GM10266 (cell line): ENCODE data around the gene SLC25A5.
"Not testable (repeated sequence)": the region's sequence is repeated elsewhere in the genome, so short reads cannot be mapped to it uniquely, and the experiment has no call there.

ENCODE experiments used
- DNase-seq: peaks from one replicate; pipeline ENCODE4 v3.0.0; 2012; ENCODE audit errors: extremely low spot score
- TF ChIP-seq, protein P1 (sequence below): IDR thresholded peaks from 2 replicates; pipeline ENCODE4 v1.5.1; 2012; ENCODE audit warnings: mild to moderate bottlenecking, low read depth; ENCODE audit not compliant: control insufficient read depth, insufficient read depth; ENCODE audit errors: missing control alignments

SLC25A5 gene

DNA sequence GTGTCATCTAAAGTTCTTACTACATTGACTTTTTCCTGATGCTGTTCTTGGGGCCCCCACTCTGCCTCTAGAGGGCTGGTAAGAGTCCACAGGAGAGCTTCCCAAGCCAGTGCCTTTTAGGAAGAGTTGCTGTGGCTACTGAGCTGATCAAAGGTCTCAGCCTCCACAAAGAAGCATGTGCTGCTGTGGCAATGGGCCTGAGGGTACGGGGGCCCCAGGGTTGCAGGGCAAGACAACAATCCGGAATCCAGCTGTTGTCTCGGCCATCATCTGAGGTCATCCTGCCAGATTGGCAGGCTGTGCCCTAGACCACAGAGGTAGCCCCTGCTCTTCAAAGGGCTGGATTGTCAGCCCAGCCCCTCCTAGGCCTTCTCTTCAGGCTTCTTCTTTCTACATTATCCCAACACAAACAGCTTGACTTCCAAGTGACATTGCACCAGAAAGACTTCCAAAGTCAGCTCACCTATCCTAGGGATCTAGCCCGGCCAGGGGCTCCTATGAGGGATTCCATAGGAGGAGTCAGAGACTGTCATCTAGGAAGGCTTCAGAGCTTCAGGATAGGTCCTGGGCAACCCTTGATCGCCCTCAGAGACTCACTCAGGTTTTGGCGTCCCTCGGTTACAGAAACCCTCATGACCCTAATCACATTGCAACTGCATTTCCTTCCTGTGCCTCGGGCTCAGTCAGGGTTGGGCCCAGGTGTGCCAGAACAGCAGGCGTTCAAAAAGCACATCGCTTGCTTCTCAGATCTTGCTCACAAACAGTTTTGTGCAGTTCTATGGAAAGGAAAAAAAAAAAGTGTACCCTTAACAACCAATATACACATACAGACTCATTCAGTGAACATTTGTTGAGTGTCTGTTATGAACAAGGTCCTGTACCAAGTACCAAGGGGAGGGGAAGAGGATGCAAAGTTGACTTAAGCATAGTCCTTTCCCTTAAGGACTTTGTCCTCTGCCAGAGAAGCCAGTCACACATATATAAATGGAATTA is 27.8 kb downstream of the SLC25A5 start:
- no peak for DNase-seq

GRCh38 chrX:119497185-119497584 is 28.9 kb downstream of the SLC25A5 start:
- DNase-seq: no peak
- TF ChIP-seq, protein P1, sequence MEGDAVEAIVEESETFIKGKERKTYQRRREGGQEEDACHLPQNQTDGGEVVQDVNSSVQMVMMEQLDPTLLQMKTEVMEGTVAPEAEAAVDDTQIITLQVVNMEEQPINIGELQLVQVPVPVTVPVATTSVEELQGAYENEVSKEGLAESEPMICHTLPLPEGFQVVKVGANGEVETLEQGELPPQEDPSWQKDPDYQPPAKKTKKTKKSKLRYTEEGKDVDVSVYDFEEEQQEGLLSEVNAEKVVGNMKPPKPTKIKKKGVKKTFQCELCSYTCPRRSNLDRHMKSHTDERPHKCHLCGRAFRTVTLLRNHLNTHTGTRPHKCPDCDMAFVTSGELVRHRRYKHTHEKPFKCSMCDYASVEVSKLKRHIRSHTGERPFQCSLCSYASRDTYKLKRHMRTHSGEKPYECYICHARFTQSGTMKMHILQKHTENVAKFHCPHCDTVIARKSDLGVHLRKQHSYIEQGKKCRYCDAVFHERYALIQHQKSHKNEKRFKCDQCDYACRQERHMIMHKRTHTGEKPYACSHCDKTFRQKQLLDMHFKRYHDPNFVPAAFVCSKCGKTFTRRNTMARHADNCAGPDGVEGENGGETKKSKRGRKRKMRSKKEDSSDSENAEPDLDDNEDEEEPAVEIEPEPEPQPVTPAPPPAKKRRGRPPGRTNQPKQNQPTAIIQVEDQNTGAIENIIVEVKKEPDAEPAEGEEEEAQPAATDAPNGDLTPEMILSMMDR: no peak

More for the DNA sequence above, 27.8 kb downstream of the SLC25A5 start:
- TF ChIP-seq, protein P1: no peak

- TF ChIP-seq, protein P1: no peak
- no peak for DNase-seq
Measured at GRCh38 chrX:119500061-119500800, 32.0 kb downstream of the SLC25A5 start.

- TF ChIP-seq, protein P1: no peak
- DNase-seq: no peak
Measured at GRCh38 chrX:119501511-119502148, 33.4 kb downstream of the SLC25A5 start.

GRCh38 chrX:119502727-119503483 is 34.7 kb downstream of the SLC25A5 start:
- TF ChIP-seq, protein P1: no peak
- no peak for DNase-seq

GRCh38 chrX:119503484-119503861 is 35.2 kb downstream of the SLC25A5 start:
- no peak for DNase-seq
- TF ChIP-seq, protein P1: no peak

- not testable (repeated sequence) for DNase-seq
Measured at GRCh38 chrX:119505145-119505544, 36.9 kb downstream of the SLC25A5 start.
